HG03457 (cell line): ENCODE results near the gene HK3.

Experiments used
- ATAC-seq: cut with Tn5 transposase; IDR thresholded peaks from one replicate; pipeline ENCODE4 v1.9.1; 2021; ENCODE audit warnings: moderate number of reproducible peaks; ENCODE audit not compliant: unreplicated experiment

The HK3 gene, protein sequence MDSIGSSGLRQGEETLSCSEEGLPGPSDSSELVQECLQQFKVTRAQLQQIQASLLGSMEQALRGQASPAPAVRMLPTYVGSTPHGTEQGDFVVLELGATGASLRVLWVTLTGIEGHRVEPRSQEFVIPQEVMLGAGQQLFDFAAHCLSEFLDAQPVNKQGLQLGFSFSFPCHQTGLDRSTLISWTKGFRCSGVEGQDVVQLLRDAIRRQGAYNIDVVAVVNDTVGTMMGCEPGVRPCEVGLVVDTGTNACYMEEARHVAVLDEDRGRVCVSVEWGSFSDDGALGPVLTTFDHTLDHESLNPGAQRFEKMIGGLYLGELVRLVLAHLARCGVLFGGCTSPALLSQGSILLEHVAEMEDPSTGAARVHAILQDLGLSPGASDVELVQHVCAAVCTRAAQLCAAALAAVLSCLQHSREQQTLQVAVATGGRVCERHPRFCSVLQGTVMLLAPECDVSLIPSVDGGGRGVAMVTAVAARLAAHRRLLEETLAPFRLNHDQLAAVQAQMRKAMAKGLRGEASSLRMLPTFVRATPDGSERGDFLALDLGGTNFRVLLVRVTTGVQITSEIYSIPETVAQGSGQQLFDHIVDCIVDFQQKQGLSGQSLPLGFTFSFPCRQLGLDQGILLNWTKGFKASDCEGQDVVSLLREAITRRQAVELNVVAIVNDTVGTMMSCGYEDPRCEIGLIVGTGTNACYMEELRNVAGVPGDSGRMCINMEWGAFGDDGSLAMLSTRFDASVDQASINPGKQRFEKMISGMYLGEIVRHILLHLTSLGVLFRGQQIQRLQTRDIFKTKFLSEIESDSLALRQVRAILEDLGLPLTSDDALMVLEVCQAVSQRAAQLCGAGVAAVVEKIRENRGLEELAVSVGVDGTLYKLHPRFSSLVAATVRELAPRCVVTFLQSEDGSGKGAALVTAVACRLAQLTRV

GRCh38 chr5:176899296-176899891 is at the start of gene HK3:
TSS of gene HK3 (minus strand) at chr5:176899346. CDS start at chr5:176896159, 3,187 bp downstream.
- ATAC-seq, result no peak

GRCh38 chr5:176948458-176948857 is 49.3 kb upstream of the HK3 start:
- ATAC-seq, result no peak

DNA sequence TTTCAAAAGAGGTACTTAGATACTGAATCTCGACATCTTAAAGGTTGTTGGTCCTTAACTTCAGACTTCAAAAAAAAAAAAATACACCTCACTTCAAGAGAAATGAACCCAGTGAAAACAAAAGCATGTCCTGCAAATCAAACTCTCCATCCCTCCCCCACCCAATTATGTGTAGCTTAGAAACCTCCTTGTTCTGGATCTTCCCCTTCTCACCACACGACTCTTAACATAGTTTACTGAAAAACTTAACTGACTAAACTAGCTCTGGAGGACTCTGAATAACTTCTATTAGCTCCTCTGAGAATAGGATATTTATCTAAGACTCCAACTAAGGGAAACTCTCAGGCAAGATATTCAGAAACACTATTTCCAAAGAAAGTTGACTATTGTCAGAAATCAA is 48.7 kb upstream of the HK3 start:
- no peak for ATAC-seq

DNA sequence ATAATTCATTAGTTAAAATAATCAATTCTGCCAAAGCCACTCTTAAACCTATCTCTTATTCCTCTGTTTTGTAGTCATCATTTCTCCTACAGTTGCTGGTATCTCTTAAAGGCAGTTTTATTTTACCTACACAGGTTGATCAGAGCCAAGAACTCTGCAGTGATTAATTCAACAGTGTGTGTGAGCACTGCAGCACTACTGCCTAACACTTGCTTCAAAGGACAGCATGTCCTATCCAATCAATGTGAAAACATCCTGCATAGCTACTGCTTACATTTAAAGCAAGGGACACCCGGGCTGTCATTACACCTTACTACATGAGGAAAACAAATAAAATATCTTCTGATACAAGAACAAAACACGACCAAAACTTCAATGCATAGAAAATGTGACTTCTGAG is 45.1 kb upstream of the HK3 start:
- no peak for ATAC-seq

GRCh38 chr5:176943816-176944215 is 44.7 kb upstream of the HK3 start:
- no peak for ATAC-seq

- no peak for ATAC-seq
Measured at GRCh38 chr5:176941951-176942350, 42.8 kb upstream of the HK3 start.

GRCh38 chr5:176938472-176938871 is 39.3 kb upstream of the HK3 start:
- no peak for ATAC-seq

DNA sequence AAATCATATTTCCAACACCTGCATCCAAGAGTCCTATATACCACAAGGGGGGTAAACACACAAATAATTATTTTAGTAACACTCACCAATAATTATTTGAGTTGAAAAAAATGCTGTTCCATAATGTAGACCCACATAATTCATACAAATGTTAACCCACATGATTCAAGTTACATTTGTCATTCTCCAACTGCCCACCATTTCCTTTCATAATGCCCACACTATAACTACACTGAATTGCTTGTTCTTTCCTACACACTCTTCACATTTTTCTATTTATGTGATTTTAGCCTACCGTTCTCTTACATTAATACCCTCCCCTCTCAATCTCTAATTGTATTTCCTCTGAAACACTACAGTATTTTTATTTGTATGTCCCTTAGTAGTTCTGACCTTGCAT is 35.9 kb upstream of the HK3 start:
- no peak for ATAC-seq

DNA sequence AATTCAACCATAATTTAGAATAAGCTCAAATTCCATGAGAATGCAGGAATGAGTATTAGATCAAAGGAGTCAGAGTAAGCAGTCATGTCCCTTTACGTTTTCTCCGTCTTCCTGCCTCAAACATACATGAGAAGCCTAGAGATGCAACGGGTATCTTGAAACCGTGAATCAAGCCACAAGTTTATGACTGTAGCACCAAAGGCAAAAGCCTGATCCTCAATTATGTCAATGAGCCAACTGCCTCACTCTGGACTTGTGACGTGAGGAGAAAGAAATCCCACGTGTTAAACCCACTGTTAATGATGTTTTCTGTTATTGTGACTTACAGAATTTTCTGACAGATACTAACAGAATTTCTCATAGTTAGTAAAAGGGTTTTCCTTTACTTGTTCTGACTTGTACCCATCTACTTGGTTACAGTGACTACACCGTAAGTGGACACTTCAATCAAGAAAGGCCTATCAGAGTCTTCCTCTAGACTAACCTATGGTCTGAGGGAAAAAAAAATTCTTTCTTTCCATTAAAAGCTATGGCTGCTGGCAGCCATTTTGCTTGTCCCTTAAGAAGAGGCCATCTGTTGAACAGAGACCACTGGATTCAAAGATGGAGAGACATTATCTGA is 35.3 kb upstream of the HK3 start:
- no peak for ATAC-seq

- ATAC-seq, result no peak
Measured at GRCh38 chr5:176929654-176930053, 30.5 kb upstream of the HK3 start.

DNA sequence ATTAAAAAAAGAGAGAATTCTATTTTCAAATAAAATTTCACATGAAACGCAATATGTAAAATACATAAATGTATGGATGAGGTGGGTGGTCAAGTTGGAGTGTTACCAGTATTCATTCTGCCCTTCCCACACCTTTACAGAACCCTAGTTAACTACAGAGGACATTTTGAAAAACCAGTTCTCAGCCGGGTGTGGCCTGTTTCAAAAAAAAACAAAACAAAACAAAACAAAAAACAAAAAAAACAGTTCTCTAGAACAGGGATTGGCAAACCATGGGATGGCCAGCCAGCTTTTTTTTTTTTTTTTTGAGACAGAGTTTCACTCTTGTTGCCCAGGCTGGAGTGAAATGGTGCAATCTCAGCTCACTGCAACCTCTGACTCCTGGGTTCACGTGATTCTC is 28.4 kb upstream of the HK3 start:
- ATAC-seq, result no peak

GRCh38 chr5:176922817-176923216 is 23.7 kb upstream of the HK3 start:
- no peak for ATAC-seq

- ATAC-seq, result no peak
Measured at GRCh38 chr5:176921714-176922113, 22.6 kb upstream of the HK3 start.

GRCh38 chr5:176918613-176919012 is 19.5 kb upstream of the HK3 start:
- no peak for ATAC-seq

DNA sequence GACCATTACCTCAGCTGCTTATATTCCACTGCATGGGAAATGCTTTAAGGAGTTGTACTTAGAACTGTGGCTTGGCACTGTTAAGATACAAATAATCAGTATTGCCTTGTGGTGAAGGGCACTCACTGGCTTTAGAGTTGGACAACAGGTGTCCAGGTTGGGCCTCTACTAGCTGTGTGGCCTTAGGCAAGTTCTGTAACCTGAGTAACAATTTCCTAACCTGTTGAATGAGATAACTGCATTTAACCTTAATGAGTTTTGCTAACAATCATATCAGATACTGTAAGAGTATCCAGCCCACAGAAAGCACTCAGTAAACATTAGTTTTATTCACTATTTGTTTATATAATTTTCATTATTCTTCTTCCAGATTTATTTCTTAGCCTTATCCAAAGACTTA is 17.2 kb upstream of the HK3 start:
- no peak for ATAC-seq

DNA sequence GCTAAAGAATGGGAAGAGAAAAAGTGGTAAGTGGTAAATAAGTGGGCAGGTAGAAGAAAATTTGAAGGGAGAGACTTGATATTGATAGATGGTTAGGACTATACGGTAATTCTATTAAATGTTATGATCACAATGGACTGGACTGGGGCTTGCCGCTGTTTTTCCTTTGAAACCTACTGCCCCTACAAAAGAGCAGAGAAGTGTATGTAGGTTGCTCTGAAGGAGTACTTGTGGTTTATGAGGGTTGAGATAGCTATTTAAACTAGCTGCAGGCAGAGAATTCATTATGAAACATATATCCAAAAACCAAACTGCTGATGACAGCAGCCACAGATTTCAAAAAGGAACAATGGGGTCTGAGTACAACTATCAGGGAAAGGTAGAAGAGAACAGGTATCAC is 16.8 kb upstream of the HK3 start:
- no peak for ATAC-seq

DNA sequence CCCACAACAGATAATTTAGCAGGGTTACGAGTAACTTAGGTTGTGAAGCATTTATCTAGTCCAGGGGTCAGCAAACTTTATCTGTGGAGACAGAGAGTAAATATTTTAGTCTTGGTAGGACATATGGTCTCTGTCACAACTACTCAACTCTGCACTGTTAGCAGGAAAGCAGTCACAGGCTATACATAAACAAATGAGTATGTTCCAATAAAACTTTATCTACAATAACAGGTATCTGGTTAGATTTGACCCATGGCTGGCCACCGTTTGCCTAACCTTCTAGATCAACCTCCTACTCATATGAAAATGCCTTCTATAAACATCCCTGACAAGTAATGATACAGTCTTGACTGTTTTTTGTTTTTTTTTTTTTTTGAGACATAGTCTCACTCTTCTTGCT is 13.0 kb upstream of the HK3 start:
- no peak for ATAC-seq

DNA sequence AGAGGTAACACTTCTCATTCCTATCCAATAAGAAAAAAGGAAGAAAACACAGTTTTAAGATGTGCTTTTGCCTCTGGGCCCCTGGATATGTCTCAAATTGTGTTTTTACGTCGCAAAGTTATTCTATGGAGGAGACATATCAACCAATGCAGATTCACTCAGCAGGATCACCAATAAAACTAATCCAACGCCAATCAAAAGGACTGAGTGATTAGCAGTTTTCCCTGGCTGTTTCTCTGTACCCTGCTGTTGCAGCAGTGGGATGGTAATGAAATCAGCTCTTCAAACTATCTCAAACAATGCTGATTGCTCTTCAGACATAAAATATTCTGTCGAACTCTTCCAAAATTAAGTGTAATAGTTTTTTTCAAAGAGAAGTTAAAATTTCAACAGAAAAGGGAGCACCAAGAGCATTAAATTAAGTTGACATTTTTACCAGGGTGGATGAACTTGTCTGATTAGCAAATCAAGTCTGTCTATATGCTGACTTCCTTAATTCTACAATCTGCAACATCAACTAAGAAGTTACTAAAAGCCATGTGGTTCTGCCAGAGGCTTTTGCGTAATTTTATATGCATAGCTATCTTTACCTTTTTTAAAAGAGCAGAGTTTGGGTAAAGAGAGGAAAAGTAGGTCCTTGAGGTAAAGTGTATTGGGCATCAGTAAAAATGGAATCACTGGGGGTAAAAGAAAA is 9.7 kb upstream of the HK3 start:
- no peak for ATAC-seq

- ATAC-seq, result no peak
Measured at GRCh38 chr5:176906796-176907195, 7.7 kb upstream of the HK3 start.

- ATAC-seq, result no peak
Measured at GRCh38 chr5:176906126-176906525, 7.0 kb upstream of the HK3 start.

DNA sequence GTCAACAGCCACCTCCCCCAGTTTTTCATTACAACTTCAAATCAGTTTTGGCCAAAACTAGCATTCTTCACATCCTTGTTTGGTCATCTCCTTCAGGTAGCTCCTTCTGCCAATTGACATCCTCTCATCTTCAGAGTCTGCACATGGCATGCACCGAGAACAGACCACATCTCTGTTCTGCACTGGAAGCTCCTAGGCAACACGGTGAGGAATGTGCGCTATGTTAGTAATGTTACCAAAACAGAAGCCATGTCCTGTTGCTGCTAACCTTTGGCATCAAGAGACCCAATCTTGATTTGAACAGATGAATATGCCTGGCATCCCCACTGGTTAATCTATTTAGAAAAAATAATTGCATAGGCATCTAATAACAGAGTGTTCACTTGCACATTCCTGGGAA is 5.1 kb upstream of the HK3 start:
- ATAC-seq, result no peak
